Keratinocyte (primary cell): ENCODE measurements around the gene SYNE4.

Experiments
- CTCF ChIP-seq, 3 experiments: IDR thresholded peaks in 1 of 3; conservative IDR thresholded peaks in 1 of 3; optimal IDR thresholded peaks in 1 of 3; 2 replicates in 2 of 3; 3 replicates in 1 of 3; pipeline versions ENCODE3 to v1.5.1; 2011; ENCODE audit warnings: low read length in 3 of 3, mild to moderate bottlenecking in 3 of 3, moderate library complexity in 2 of 3, control low read depth in 1 of 3, inconsistent platforms in 1 of 3; ENCODE audit not compliant: insufficient read depth in 2 of 3; ENCODE audit errors: extremely low read depth in 1 of 3
- EZH2 ChIP-seq: IDR thresholded peaks from one replicate; pipeline ENCODE4 v1.6.1; 2012; ENCODE audit warnings: inconsistent platforms, mild to moderate bottlenecking, low read length, moderate library complexity

DNA sequence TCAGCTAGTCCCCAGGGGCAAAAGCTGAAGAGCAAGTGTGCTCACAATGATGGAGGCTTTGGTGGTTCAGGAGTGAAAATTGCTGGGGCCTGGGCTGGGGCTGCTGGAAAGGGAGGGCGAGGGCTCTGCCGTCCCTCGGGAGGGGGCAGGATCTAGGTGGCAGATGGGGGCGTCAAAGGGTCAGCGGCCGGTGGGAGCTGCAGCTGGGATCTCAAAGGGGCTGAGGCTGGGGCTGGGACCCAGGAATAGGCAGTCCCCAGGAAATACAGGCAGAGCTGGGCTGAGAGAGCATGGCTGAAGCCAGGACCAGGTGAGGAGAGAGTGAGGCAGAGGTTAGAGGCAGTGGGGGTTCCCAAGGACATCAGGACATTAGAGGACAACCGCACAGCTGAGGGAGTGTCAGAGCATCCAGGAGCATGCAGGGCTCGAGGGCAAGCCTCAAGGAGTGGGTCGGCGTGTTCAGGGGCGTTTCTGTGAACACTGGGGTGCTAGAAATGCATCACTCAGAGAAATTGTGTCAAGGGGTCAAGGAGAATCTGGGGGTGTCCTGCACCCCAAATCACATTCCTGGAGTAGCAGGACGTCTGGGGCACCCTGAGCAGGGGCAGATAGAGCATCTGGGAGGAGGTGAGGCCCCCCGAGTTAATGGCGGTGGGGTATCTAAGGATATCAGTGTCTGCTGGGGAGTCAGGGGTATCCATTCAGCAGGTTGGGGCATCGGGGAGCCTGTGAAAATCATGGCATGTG is 1.2 kb upstream of the SYNE4 start:
- no peak for TF ChIP-seq CTCF (optimal IDR thresholded peaks at IDR 0.05 in 1 of 3, IDR thresholded peaks at IDR 0.05 in 1 of 3, conservative IDR thresholded peaks at IDR 0.05 in 1 of 3; ENCODE audit: extremely low read depth in 1 of 3, insufficient read depth in 2 of 3, low read length in 3 of 3)
- no peak for TF ChIP-seq EZH2
